Cerebellar cortex (tissue), 1 donor: ENCODE measurements around the gene LRWD1.
"Not testable (repeated sequence)": the region's sequence is repeated elsewhere in the genome, so short reads cannot be mapped to it uniquely, and the experiment has no call there.

Experiments
- DNase-seq: peaks from one replicate; pipeline ENCODE4 v3.0.0-alpha.2; 2015; ENCODE audit warnings: low spot score

The LRWD1 gene

GRCh38 chr7:102496861-102497260, 32.1 kb downstream of the LRWD1 start:
- DNase-seq = not testable (repeated sequence)

DNA sequence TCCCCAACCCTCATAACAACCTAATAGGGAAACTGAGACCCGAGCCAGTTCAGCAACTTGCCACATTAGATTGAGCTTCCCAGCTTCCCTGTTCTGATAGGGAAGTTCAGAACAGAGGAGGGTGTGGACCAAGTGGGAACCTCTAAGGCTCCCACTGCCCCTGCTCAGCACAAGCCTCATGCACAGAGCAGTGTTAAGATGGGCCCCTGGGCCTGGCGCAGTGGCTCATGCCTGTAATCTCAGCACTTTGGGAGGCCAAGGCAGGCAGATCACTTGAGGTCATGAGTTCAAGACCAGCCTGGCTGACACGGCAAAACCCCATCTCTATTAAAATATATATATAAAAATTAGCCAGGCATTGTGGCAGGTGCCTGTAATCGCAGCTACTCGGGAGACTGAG, 32.5 kb downstream of the LRWD1 start:
- not testable (repeated sequence) for DNase-seq

DNA sequence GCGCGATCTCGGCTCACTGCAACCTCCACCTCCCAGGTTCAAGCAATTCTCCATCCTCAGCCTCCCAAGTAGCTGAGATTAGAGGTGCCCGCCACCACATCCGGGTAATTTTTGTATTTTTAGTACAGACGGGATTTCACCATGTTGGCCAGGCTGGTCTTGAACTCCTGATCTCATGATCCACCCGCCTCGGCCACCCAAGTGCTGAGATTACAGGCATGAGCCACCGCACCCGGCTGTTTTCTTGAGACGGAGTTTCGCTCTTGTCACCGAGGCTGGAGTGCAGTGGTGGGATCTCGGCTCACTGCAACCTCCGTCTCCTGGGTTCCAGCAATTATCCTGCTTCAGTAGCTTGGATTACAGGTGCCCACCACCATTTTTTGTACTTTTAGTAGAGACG, 33.5 kb downstream of the LRWD1 start:
- not testable (repeated sequence) for DNase-seq

DNA sequence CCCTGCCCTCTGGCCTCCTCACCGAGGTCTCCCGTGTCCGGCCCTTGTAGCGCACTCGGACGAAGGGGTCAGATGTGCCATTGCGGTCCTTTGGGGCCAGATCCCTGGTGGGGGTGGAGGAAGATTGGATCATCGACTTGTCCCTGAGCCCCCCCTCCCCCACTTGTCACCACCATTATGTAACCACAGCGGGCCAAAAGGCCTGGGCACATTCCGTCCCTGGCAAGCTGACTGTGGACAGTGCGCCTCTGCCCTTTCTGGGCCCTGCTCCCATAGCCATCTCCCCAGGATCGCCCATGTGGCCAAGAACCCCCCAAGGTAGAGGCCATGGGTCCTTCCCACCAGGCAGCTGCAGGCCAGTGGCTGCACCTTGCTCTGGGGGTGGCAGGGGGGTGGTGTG, 38.4 kb downstream of the LRWD1 start:
- DNase-seq = not testable (repeated sequence)

DNA sequence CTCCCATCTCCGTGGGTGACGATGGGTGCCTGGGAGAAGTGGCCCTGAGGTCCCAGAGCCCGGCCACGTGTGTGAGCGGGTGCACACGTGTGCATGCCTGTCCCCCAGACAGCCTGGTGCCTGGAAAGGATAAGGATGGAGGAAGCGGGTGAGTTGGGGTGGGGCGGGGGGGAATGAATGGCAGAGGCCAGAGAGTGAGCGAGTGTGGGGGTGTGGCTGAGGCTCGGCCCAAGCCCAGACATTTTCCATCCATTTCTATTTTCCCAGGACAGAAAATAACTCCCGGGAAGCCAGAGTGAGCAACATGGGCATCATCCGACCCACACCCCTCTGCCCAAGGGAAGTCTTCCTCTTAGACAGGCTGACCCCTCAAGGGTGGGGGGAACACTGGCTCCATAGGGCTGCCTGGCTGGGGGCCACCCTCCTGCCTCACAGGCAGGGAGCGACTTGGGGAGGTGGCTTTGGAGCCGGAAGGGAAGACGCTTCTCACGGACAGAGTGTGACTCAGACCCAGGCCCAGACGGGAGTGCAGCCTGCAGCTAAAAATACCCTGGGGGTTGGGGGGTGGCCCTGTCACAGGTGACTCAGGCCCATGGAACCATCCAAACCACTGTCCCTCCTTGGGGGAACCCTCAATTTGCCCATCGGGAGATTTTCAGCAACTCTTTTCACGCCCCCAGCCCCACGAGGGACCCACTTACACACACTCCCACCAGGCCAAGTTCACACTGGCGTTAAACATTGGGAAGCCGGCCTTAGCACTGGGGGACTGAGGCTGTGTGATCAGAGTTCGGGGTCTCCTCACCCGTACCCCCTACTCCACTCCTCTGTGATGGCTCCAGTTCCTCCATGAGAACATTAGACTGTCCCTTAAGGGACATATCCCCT, 40.8 kb downstream of the LRWD1 start:
- DNase-seq = not testable (repeated sequence)

GRCh38 chr7:102507410-102508088, 42.8 kb downstream of the LRWD1 start:
- DNase-seq = not testable (repeated sequence)

DNA sequence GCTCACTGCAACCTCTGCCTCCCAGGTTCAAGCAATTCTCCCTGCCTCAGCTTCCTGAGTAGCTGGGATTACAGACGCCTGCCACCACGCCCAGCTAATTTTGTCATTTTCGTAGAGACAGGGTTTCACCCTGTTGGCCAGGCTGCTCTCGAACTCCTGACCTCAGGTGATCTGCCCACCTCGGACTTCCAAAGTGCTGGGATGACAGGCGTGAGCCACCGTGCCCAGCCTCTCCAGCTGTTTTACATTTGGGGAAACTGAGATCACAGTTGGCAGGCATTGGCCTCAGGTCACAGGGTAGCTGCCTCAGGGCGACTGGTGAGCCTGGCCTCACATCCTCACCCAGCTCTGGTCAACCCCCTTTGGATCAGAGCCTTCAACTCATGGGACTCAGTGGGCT, 45.8 kb downstream of the LRWD1 start:
- not testable (repeated sequence) for DNase-seq

GRCh38 chr7:102511860-102512522, 47.2 kb downstream of the LRWD1 start:
- DNase-seq = not testable (repeated sequence)

GRCh38 chr7:102512642-102513221, 47.9 kb downstream of the LRWD1 start:
- peak; percentile 58 for DNase-seq

DNA sequence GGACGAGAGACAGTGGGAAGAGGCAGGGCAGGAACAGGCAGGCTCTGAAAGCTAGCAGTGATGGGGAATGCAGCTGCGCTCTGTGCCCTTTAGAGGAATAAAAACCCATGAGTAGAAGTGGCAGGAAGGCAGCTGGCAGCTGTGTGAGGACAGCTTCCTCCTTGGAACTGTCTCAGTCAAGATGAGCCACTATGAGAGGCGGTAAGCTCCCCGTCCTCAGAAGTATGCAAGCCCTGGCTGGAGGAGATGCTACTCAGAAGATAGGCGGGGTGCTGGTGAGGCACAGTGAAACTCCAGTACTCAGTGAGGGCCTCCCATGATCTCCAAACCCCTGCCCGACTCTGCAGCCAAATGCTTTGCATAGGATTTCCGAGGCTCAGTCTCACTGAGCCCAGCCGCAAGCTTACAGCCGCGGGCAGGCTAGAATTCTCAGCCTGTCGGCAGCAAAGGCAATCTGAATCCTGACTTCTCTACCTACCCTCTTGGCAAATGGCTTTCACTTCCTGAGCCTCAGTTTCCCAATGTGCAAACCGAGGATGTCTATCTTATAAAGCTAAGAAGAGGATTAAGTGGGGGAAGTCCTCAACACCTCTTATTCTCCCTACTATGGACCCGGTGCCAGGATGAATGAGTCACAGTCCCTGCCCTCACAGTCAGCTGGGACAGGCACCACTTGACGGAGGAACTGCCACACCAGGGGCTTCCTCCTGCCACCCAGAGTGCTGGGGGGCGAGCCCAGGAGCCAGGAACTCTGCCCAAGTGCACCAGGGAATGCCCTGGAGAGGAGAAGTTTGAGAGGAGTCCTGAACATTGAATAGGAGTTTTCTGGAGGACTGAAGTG, 50.3 kb downstream of the LRWD1 start:
- not testable (repeated sequence) for DNase-seq

- not testable (repeated sequence) for DNase-seq
Observed at GRCh38 chr7:102515889-102516288, 51.1 kb downstream of the LRWD1 start.

DNA sequence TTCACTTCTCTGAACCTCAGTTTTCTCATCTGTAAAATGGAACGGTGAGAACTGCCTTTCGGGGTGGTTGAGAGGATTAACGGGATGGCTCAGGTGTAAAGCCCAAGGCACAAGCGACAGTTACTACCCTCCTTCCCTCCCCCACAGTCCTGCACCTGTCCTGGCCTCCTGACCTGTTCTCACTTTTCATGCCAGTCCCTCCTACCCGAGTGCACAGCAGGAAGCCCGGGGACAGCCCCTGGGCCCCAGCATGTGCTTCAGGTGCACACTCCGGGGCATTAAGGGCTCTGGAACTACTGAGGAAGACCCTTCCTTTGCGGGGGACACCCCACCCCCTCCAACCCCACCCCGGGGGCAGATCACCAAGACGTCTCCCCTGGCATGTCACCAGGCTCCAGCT, 52.2 kb downstream of the LRWD1 start:
- not testable (repeated sequence) for DNase-seq

DNA sequence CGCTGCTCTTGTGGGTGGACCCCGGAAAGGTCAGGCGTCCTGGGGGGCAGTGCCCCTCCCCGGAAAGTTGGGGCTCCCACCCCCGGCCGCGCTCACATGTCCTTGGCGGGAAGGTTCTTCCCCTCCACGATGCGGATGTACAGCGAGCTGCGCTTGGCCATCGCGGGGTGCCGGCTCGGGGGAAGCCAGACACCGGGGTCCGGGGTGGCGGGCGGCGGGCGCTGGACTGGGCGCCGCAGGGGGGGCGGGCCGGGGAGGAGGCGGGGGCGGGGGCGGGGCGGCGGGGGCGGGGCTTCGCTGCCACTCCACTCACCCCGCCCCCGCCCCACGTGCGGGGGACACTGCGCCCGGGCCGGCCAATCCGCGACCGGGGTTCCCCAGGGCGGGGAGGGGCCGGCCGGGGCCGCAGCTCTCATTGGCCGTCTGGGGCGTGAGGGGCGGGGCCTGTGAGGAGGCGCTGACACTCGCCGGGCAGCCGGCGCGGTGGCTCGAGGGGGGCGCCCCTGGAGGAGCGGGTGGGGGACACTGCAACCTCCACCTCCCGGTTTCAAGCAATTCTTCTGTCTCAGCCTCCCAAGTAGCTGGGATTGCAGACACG, 52.9 kb downstream of the LRWD1 start, which contains the start of gene RASA4B:
Gene RASA4B (minus strand): TSS at position 228 of the 598 bp plus-strand sequence. CDS start 67 bp downstream, at position 161.
- not testable (repeated sequence) for DNase-seq

- DNase-seq = not testable (repeated sequence)
Observed at GRCh38 chr7:102520797-102521196, 56.0 kb downstream of the LRWD1 start.
